Body of pancreas (tissue), 4 donors: ENCODE measurements around the gene C14orf93. TPM values are rescaled to one million over a fixed set of nuclear protein-coding genes. Genes with fewer than 3 reads are reported as not detected.

Experiments
- ATAC-seq: fragments of 150-250 bp; one replicate; pipeline ENCODE4 v1.9.1; 2016
- DNase-seq, 4 donors: peaks; one replicate each; pipeline ENCODE4 v3.0.0-alpha.2; 2019
- H3K27ac ChIP-seq, 4 donors: fragments of 200-600 bp; sonication (generic); 1 replicate in 3 of 4; 2 replicates in 1 of 4; pipeline versions ENCODE4 v1.5.1 to v1.6.1; 2016 to 2019; ENCODE audit warnings: mild to moderate bottlenecking in 1 of 4, mixed read lengths in 1 of 4, moderate library complexity in 1 of 4
- H3K27me3 ChIP-seq, 2 donors: fragments of 200-600 bp; sonication (generic); one replicate each; pipeline ENCODE4 v1.6.0; 2016; ENCODE audit warnings: mild to moderate bottlenecking in 1 of 2
- H3K36me3 ChIP-seq, 2 donors: fragments of 200-600 bp; sonication (generic); replicated peaks in 1 of 2; 2 replicates each; pipeline ENCODE4 v1.5.1; 2016; ENCODE audit warnings: low read depth in 2 of 2; ENCODE audit not compliant: insufficient read depth in 1 of 2
- H3K4me1 ChIP-seq: fragments of 200-600 bp; sonication (generic); one replicate; pipeline ENCODE4 v1.6.0; 2016
- H3K4me3 ChIP-seq, 2 donors: fragments of 200-600 bp; sonication (generic); 1 replicate in 1 of 2; 2 replicates in 1 of 2; pipeline ENCODE4 v1.5.1; 2016 to 2019
- H3K9me3 ChIP-seq, 3 donors: fragments of 200-600 bp; sonication (generic); 1 replicate in 2 of 3; 2 replicates in 1 of 3; pipeline ENCODE4 v1.5.1; 2016
- CTCF ChIP-seq, 7 experiments: fragments of 450-650 bp in 4 of 7; fragments of 200-600 bp in 3 of 7; sonication (generic) in 3 of 7; IDR thresholded peaks; one replicate each; pipeline ENCODE4 v1.5.1; 2016 to 2019; ENCODE audit warnings: antibody characterized with exemption in 7 of 7
- POLR2A ChIP-seq, 3 donors: fragments of 450-650 bp; IDR thresholded peaks; one replicate each; pipeline ENCODE4 v1.6.1; 2016; ENCODE audit warnings: antibody characterized with exemption in 3 of 3, mild to moderate bottlenecking in 2 of 3
- WGBS, 2 donors: methylation state at CpG; one replicate each; pipeline ENCODE4 v1.1.5; 2017; 5-methylcytosine and 5-hydroxymethylcytosine counted together
- intact Hi-C: fragments of 100-400 bp; cut with DNase I; formaldehyde crosslinking; loops from one replicate; pipeline ENCODE4 v1.15.1; 2023
- total RNA-seq, 2 donors: library from RNA; depleted of rRNA; stranded (reverse); fragments of >200 nt; gene quantifications; one replicate each; pipeline ENCODE4 v1.1.0, GENCODE V29; 2016

Gene C14orf93
- total RNA-seq, 2 donors from 2014 or later, result 4.0 to 11.2 TPM

- peak; percentile 97 for ATAC-seq
- H3K36me3 ChIP-seq, result peaks cover 0 to 5% of the 10 kb centered on the region in 2 donors
- H3K4me3 ChIP-seq, result peak within 1 kb of the TSS; percentile 57 to 79
- peaks cover 17% of the 10 kb centered on the region for H3K4me1 ChIP-seq
- no peaks in the 10 kb centered on the region for H3K9me3 ChIP-seq
- no peaks in the 10 kb centered on the region for H3K27me3 ChIP-seq
- intact Hi-C loops, result no loop called here
- H3K27ac ChIP-seq, result peak within 1 kb of the TSS; percentile 83 to 93 (median 88)
- TF ChIP-seq CTCF (IDR thresholded peaks at IDR 0.05), result peak in 4 of 7 experiments; percentile 32 to 48 (median 39)
- TF ChIP-seq POLR2A (IDR thresholded peaks at IDR 0.05), result peak in 2 of 3 donors; percentile 69 to 75
- 0 to 1% methylated on average over 6 to 36 of the region's 36 CpGs for WGBS, 2 donors
- DNase-seq, result peak; percentile 91 to 96 (median 94)
Measured at GRCh38 chr14:23034498-23035302, 24.8 kb upstream of the C14orf93 start, which contains the start of gene PSMB5. PSMB5 (minus strand) TSS chr14:23034900; CDS start chr14:23034881, 19 bp downstream.

- TF ChIP-seq CTCF (IDR thresholded peaks at IDR 0.05) (no peak), POLR2A (IDR thresholded peaks at IDR 0.05) (no peak)
- H3K36me3 ChIP-seq, result peaks cover 0 to 5% of the 10 kb centered on the region in 2 donors
- peaks cover 19% of the 10 kb centered on the region for H3K4me1 ChIP-seq
- intact Hi-C loops, result no loop called here
- peak overlapping the region; percentile 83 to 93 (median 88) for H3K27ac ChIP-seq
- ATAC-seq (no peak), DNase-seq (no peak)
- H3K4me3 ChIP-seq, result peak overlapping the region; percentile 57 to 79
- H3K27me3 ChIP-seq, result no peaks in the 10 kb centered on the region
- 30 to 37% methylated on average over 15 to 17 of the region's 17 CpGs for whole genome bisulfite sequencing, 2 donors
- H3K9me3 ChIP-seq, result no peaks in the 10 kb centered on the region
Measured at GRCh38 chr14:23033801-23034497, 24.0 kb upstream of the C14orf93 start.

GRCh38 chr14:23033251-23033727 lies 23.3 kb upstream of the C14orf93 start:
- Histone ChIP-seq H3K4me3 (no peak overlapping the region), H3K27ac (no peak overlapping the region), H3K27me3 (no peaks in the 10 kb centered on the region), H3K9me3 (no peaks in the 10 kb centered on the region), H3K4me1 (peaks cover 23% of the 10 kb centered on the region), H3K36me3 (peaks cover 0 to 5% of the 10 kb centered on the region in 2 donors)
- intact Hi-C loops, result no loop called here
- WGBS, 2 donors, result 84 to 90% methylated on average over 10 of the region's 10 CpGs
- DNase-seq, result no peak
- ATAC-seq, result no peak
- TF ChIP-seq CTCF (IDR thresholded peaks at IDR 0.05) (no peak), POLR2A (IDR thresholded peaks at IDR 0.05) (no peak)

- Histone ChIP-seq H3K36me3 (peaks cover 0 to 7% of the 10 kb centered on the region in 2 donors), H3K4me1 (peaks cover 23% of the 10 kb centered on the region), H3K9me3 (no peaks in the 10 kb centered on the region), H3K27me3 (no peaks in the 10 kb centered on the region), H3K4me3 (no peak overlapping the region), H3K27ac (no peak overlapping the region)
- DNase-seq, result no peak
- ATAC-seq, result no peak
- 90 to 95% methylated on average over 4 of the region's 4 CpGs for WGBS, 2 donors
- TF ChIP-seq CTCF (IDR thresholded peaks at IDR 0.05) (no peak), POLR2A (IDR thresholded peaks at IDR 0.05) (no peak)
- intact Hi-C loops, result no loop called here
Measured at GRCh38 chr14:23030936-23031335, 21.0 kb upstream of the C14orf93 start.
